K562 (cell line): ENCODE measurements around the gene POLA1. TPM values are rescaled to one million over a fixed set of nuclear protein-coding genes. Genes with fewer than 3 reads are reported as not detected.

ENCODE experiments used
- ATAC-seq: fragments of 200-7000 bp; cut with Tn5 transposase; 3 replicates; pipeline ENCODE4 v1.9.1; 2020; ENCODE audit warnings: moderate library complexity
- BruUV-seq: library from RNA; stranded (reverse); fragments of 400-500 nt; replicated peaks from 2 replicates; lab custom pipeline; 2021; lab: Mats Ljungman, UMichigan
- CTCF ChIA-PET: fragments of 300-600 bp; formaldehyde crosslinking; extraction: SDS; loops from one replicate; lab custom pipeline; 2021; ENCODE audit warnings: low intra/inter-chr PET ratio; lab: Yijun Ruan, JAX
- POLR2A ChIA-PET: fragments of 300-600, 350-650 bp; sonication (Branson Sonifier 250); formaldehyde crosslinking; extraction: SDS; loops from one replicate; lab custom pipeline; 2021; ENCODE audit warnings: antibody characterized with exemption, inconsistent platforms; lab: Yijun Ruan, JAX
- DNase-seq, 4 experiments: peaks; one replicate each; pipeline versions ENCODE4 v3.0.0 to v3.0.0-alpha.2; 2011 to 2018; ENCODE audit warnings: low spot score in 3 of 4, mixed read lengths in 3 of 4; ENCODE audit errors: extremely low read depth in 1 of 4
- FAIRE-seq: peaks from 2 replicates; lab custom pipeline; 2011; peaks lifted over from hg19 to GRCh38; lab: Jason Lieb, UNC
- H2AFZ ChIP-seq: 2 replicates; pipeline ENCODE4 v1.6.0; 2011; ENCODE audit warnings: low read depth, low read length, control low read depth, inconsistent platforms
- H3K27ac ChIP-seq: fragments of 200-600 bp; 3 replicates; pipeline ENCODE4 v1.8.0; 2011; ENCODE audit warnings: low read depth, mild to moderate bottlenecking, control low read depth, inconsistent platforms, low read length, moderate library complexity, mixed read lengths; ENCODE audit errors: extremely low read depth
- H3K27me3 ChIP-seq, 2 experiments: fragments of 300-600 bp in 1 of 2; 2 replicates in 1 of 2; 3 replicates in 1 of 2; pipeline versions ENCODE4 v1.6.0 to v1.8.0; 2011; ENCODE audit warnings: inconsistent platforms in 2 of 2, low read length in 2 of 2, mild to moderate bottlenecking in 1 of 2, mixed read lengths in 1 of 2, moderate library complexity in 1 of 2; ENCODE audit not compliant: control insufficient read depth in 2 of 2, insufficient read depth in 2 of 2
- H3K36me3 ChIP-seq: fragments of 300-600 bp; 3 replicates; pipeline ENCODE4 v1.8.0; 2011; ENCODE audit warnings: mild to moderate bottlenecking, low read length, inconsistent platforms; ENCODE audit not compliant: control insufficient read depth, insufficient read depth
- H3K4me1 ChIP-seq, 2 experiments: fragments of 200-600 bp in 1 of 2; replicated peaks in 1 of 2; 2 replicates in 1 of 2; 3 replicates in 1 of 2; pipeline versions ENCODE4 v1.5.1 to v1.8.0; 2011; ENCODE audit warnings: inconsistent platforms in 2 of 2, low read length in 2 of 2, mild to moderate bottlenecking in 1 of 2, mixed read lengths in 1 of 2, moderate library complexity in 1 of 2; ENCODE audit not compliant: control insufficient read depth in 2 of 2, insufficient read depth in 2 of 2
- H3K4me2 ChIP-seq: 2 replicates; pipeline ENCODE4 v1.6.1; 2011; ENCODE audit warnings: low read length, control low read depth, inconsistent platforms, mixed read lengths; ENCODE audit not compliant: insufficient read depth
- H3K4me3 ChIP-seq: fragments of 200-600 bp; sonication (generic), shearing (Covaris generic); 2 replicates; pipeline ENCODE4 v1.5.1; 2016; ENCODE audit warnings: control low read depth, inconsistent platforms
- H3K79me2 ChIP-seq: fragments of 200-600 bp; 3 replicates; pipeline ENCODE4 v1.8.0; 2011; ENCODE audit warnings: low read length, inconsistent platforms; ENCODE audit not compliant: control insufficient read depth, insufficient read depth
- H3K9ac ChIP-seq, 2 experiments: 2 replicates each; pipeline versions ENCODE4 v1.6.0 to v1.6.1; 2011; ENCODE audit warnings: low read depth in 2 of 2, low read length in 2 of 2, control low read depth in 1 of 2, inconsistent platforms in 1 of 2, mild to moderate bottlenecking in 1 of 2, mixed read lengths in 1 of 2; ENCODE audit not compliant: insufficient read depth in 1 of 2
- H3K9me1 ChIP-seq: one replicate; pipeline ENCODE4 v1.6.0; 2011; ENCODE audit warnings: inconsistent platforms, mild to moderate bottlenecking, low read length, moderate library complexity; ENCODE audit not compliant: control insufficient read depth, insufficient read depth
- H3K9me3 ChIP-seq: replicated peaks from 2 replicates; pipeline ENCODE4 v1.5.1; 2011; ENCODE audit warnings: low read depth, low read length, inconsistent platforms; ENCODE audit not compliant: control insufficient read depth, insufficient read depth
- H4K20me1 ChIP-seq: replicated peaks from 2 replicates; pipeline ENCODE4 v1.6.1; 2011; ENCODE audit warnings: low read length, inconsistent platforms, mixed read lengths; ENCODE audit not compliant: control insufficient read depth, insufficient read depth
- NFE2 ChIP-seq: IDR thresholded peaks from 2 replicates; pipeline ENCODE4 v1.6.1; 2014; ENCODE audit warnings: antibody characterized with exemption, low read depth
- TAF9B ChIP-seq: fragments of 450-650 bp; IDR thresholded peaks from 2 replicates; pipeline ENCODE4 v1.6.1; 2018; ENCODE audit warnings: mild to moderate bottlenecking; ENCODE audit not compliant: partially characterized antibody
- TRIM24 ChIP-seq, 2 experiments: fragments of 450-650 bp; IDR thresholded peaks; 2 replicates each; pipeline ENCODE4 v1.6.1; 2016
- WGBS: fragments of 100-300 bp; shearing (Covaris generic); methylation state at CpG from one replicate; pipeline ENCODE4 v1.1.6; 2016; ENCODE audit warnings: low coverage, mixed read lengths; ENCODE audit not compliant: insufficient coverage; ENCODE audit errors: missing lambda C conversion rate; 5-methylcytosine and 5-hydroxymethylcytosine counted together
- in situ Hi-C: fragments of 300-500 bp; cut with MboI; formaldehyde crosslinking; loops from 4 replicates; pipeline ENCODE4 v1.15.0; 2018; ENCODE audit warnings: inconsistent platforms, mixed read lengths
- intact Hi-C: fragments of 100-400 bp; cut with micrococcal nuclease; formaldehyde crosslinking; loops from 2 replicates; pipeline ENCODE4 v1.14.2; 2022
- polyA plus RNA-seq, 8 experiments: library from polyadenylated mRNA; depleted of rRNA in 4 of 8; stranded (reverse) in 5 of 8; unstranded in 3 of 8; fragments of >200 nt; fragmentation: Nextera tagmentation in 2 of 8; fragmentation: Illumina TruSeq in 1 of 8; extraction: Ambion mirVana in 2 of 8; extraction: Trizol in 1 of 8; gene quantifications; 2 replicates each; pipeline versions ENCODE4 v1.2.1 to v1.2.3, GENCODE V29; 2011 to 2014; ENCODE audit warnings: inconsistent platforms in 1 of 8, missing spikeins in 1 of 8
- total RNA-seq, 7 experiments: library from RNA; depleted of rRNA in 6 of 7; stranded (reverse); fragments of >200 nt in 6 of 7; fragmentation: Illumina TruSeq in 2 of 7; extraction: Trizol in 2 of 7; gene quantifications; 2 replicates each; pipeline versions ENCODE4 v1.2.1 to v1.2.3, GENCODE V29; 2011 to 2021; ENCODE audit warnings: low replicate concordance in 1 of 7
- TF ChIP-seq, protein P1 (sequence below): fragments of 450-650 bp; formaldehyde crosslinking; IDR thresholded peaks from 2 replicates; pipeline ENCODE4 v1.4.0; 2022; ENCODE audit warnings: missing genetic modification characterization
- TF ChIP-seq, protein P2 (sequence below): fragments of 250-450 bp; sonication (Bioruptor Pico); IDR thresholded peaks from 2 replicates; pipeline ENCODE4 v1.5.0; 2020; ENCODE audit warnings: mild to moderate bottlenecking
- TF ChIP-seq, protein P3 (sequence below): fragments of 200-800 bp; sonication (Bioruptor generic); IDR thresholded peaks from 2 replicates; pipeline ENCODE4 v1.6.1; 2016; ENCODE audit warnings: missing genetic modification characterization, missing compliant biosample characterization
- TF ChIP-seq, protein P4 (sequence below): fragments of 250-450 bp; sonication (Bioruptor Pico); IDR thresholded peaks from 2 replicates; pipeline ENCODE4 v1.5.0; 2021; ENCODE audit warnings: mild to moderate bottlenecking, borderline replicate concordance
- TF ChIP-seq, protein P5 (sequence below): fragments of 250-450 bp; sonication (Bioruptor Pico); IDR thresholded peaks from 2 replicates; pipeline ENCODE4 v1.4.0; 2020; ENCODE audit warnings: borderline replicate concordance

Gene POLA1
- total and polyA plus RNA-seq, 9 of the 15 experiments (the other 6 are each of a cell fraction or from before 2014, with no cell fraction given), result 8.6 to 48.4 (median 27.4) TPM

DNA sequence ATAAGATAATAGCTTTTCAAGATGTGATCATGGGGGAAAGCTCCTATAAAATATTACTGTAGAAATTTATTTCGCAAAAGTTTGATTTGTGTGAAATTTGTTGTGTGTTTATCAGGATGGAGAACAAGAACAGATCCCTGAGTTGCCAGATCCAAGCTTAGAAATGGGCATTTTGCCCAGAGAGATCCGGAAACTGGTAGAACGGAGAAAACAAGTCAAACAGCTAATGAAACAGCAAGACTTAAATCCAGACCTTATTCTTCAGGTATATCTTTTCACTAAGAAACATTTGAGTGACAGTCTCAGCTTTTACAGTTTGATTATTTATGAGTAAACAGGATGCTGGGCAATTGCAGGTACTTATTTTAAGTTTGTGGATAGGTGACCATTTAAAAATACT is 54.5 kb downstream of the POLA1 start (continued):
- TF ChIP-seq, protein P1, sequence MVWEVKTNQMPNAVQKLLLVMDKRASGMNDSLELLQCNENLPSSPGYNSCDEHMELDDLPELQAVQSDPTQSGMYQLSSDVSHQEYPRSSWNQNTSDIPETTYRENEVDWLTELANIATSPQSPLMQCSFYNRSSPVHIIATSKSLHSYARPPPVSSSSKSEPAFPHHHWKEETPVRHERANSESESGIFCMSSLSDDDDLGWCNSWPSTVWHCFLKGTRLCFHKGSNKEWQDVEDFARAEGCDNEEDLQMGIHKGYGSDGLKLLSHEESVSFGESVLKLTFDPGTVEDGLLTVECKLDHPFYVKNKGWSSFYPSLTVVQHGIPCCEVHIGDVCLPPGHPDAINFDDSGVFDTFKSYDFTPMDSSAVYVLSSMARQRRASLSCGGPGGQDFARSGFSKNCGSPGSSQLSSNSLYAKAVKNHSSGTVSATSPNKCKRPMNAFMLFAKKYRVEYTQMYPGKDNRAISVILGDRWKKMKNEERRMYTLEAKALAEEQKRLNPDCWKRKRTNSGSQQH (CRISPR knock-in tag), result no peak
- TF ChIP-seq, protein P2, sequence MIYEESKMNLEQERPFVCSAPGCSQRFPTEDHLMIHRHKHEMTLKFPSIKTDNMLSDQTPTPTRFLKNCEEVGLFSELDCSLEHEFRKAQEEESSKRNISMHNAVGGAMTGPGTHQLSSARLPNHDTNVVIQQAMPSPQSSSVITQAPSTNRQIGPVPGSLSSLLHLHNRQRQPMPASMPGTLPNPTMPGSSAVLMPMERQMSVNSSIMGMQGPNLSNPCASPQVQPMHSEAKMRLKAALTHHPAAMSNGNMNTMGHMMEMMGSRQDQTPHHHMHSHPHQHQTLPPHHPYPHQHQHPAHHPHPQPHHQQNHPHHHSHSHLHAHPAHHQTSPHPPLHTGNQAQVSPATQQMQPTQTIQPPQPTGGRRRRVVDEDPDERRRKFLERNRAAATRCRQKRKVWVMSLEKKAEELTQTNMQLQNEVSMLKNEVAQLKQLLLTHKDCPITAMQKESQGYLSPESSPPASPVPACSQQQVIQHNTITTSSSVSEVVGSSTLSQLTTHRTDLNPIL (CRISPR knock-in tag), result no peak

DNA sequence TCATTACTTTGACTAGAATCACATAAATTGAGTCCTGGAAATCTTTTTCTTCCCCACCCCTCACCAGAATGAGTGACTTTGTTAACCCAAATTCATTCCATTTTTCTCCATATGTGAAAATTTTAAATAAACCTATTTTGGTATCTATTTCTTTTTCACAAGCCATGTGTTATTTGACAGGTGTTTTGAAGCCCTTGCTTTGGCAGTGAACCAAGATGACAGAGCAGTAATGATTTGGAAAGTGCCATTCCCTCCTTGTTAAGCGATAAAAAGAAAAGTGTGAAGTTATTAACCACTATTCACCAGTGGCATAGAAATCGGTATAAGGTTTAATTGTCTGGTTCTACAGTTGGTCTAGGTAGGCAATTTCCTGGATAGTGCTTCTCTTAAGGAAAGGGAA is 66.1 kb downstream of the POLA1 start:
- ChIA-PET POLR2A (no interaction called here), CTCF (no interaction called here)
- H3K4me3 ChIP-seq, result no peak overlapping the region
- H3K36me3 ChIP-seq, result peaks cover 72% of the 10 kb centered on the region
- intact Hi-C loops (no loop called here), in situ Hi-C loops (no loop called here)
- H4K20me1 ChIP-seq, result no peaks in the 10 kb centered on the region
- WGBS, result 85% methylated on average over 2 of the region's 2 CpGs
- H3K9me1 ChIP-seq, result no peaks in the 10 kb centered on the region
- ATAC-seq, result no peak
- H3K9me3 ChIP-seq, result no peaks in the 10 kb centered on the region
- H3K4me2 ChIP-seq, result no peak overlapping the region
- no peak for FAIRE-seq
- H3K27me3 ChIP-seq, result no peaks in the 10 kb centered on the region
- no peak overlapping the region for H3K27ac ChIP-seq
- DNase-seq, result no peak
- H2AFZ ChIP-seq, result no peak overlapping the region
- BruUV-seq, result no TSS peak
- H3K79me2 ChIP-seq, result no peaks in the 10 kb centered on the region
- no peaks in the 10 kb centered on the region for H3K4me1 ChIP-seq
- H3K9ac ChIP-seq, result no peak overlapping the region
- TF ChIP-seq, protein P3, sequence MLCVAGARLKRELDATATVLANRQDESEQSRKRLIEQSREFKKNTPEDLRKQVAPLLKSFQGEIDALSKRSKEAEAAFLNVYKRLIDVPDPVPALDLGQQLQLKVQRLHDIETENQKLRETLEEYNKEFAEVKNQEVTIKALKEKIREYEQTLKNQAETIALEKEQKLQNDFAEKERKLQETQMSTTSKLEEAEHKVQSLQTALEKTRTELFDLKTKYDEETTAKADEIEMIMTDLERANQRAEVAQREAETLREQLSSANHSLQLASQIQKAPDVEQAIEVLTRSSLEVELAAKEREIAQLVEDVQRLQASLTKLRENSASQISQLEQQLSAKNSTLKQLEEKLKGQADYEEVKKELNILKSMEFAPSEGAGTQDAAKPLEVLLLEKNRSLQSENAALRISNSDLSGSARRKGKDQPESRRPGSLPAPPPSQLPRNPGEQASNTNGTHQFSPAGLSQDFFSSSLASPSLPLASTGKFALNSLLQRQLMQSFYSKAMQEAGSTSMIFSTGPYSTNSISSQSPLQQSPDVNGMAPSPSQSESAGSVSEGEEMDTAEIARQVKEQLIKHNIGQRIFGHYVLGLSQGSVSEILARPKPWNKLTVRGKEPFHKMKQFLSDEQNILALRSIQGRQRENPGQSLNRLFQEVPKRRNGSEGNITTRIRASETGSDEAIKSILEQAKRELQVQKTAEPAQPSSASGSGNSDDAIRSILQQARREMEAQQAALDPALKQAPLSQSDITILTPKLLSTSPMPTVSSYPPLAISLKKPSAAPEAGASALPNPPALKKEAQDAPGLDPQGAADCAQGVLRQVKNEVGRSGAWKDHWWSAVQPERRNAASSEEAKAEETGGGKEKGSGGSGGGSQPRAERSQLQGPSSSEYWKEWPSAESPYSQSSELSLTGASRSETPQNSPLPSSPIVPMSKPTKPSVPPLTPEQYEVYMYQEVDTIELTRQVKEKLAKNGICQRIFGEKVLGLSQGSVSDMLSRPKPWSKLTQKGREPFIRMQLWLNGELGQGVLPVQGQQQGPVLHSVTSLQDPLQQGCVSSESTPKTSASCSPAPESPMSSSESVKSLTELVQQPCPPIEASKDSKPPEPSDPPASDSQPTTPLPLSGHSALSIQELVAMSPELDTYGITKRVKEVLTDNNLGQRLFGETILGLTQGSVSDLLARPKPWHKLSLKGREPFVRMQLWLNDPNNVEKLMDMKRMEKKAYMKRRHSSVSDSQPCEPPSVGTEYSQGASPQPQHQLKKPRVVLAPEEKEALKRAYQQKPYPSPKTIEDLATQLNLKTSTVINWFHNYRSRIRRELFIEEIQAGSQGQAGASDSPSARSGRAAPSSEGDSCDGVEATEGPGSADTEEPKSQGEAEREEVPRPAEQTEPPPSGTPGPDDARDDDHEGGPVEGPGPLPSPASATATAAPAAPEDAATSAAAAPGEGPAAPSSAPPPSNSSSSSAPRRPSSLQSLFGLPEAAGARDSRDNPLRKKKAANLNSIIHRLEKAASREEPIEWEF (CRISPR knock-in tag), result no peak
- TF ChIP-seq NFE2 (no peak), TAF9B (no peak), TRIM24 (IDR thresholded peaks at IDR 0.05) (no peak)
- TF ChIP-seq, protein P4, sequence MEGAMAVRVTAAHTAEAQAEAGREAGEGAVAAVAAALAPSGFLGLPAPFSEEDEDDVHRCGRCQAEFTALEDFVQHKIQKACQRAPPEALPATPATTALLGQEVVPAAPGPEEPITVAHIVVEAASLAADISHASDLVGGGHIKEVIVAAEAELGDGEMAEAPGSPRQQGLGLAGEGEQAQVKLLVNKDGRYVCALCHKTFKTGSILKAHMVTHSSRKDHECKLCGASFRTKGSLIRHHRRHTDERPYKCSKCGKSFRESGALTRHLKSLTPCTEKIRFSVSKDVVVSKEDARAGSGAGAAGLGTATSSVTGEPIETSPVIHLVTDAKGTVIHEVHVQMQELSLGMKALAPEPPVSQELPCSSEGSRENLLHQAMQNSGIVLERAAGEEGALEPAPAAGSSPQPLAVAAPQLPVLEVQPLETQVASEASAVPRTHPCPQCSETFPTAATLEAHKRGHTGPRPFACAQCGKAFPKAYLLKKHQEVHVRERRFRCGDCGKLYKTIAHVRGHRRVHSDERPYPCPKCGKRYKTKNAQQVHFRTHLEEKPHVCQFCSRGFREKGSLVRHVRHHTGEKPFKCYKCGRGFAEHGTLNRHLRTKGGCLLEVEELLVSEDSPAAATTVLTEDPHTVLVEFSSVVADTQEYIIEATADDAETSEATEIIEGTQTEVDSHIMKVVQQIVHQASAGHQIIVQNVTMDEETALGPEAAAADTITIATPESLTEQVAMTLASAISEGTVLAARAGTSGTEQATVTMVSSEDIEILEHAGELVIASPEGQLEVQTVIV (CRISPR knock-in tag), result no peak
- TF ChIP-seq, protein P5, sequence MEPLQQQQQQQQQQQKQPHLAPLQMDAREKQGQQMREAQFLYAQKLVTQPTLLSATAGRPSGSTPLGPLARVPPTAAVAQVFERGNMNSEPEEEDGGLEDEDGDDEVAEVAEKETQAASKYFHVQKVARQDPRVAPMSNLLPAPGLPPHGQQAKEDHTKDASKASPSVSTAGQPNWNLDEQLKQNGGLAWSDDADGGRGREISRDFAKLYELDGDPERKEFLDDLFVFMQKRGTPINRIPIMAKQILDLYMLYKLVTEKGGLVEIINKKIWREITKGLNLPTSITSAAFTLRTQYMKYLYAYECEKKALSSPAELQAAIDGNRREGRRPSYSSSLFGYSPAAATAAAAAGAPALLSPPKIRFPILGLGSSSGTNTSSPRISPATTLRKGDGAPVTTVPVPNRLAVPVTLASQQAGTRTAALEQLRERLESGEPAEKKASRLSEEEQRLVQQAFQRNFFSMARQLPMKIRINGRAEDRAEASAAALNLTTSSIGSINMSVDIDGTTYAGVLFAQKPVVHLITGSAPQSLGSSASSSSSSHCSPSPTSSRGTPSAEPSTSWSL (CRISPR knock-in tag), result no peak
